NT2/D1 (cell line): ENCODE results near the gene CHN1.

Experiments used
- DNase-seq: peaks from one replicate; pipeline ENCODE4 v3.0.0-alpha.2; 2011; ENCODE audit warnings: low read depth, low spot score
- H3K27me3 ChIP-seq: 2 replicates; pipeline ENCODE4 v1.6.0; 2011; ENCODE audit warnings: mild to moderate bottlenecking; ENCODE audit not compliant: insufficient read length, insufficient read depth
- H3K36me3 ChIP-seq: 2 replicates; pipeline ENCODE4 v1.6.1; 2011; ENCODE audit warnings: mild to moderate bottlenecking, low read length, mixed read lengths; ENCODE audit not compliant: insufficient read depth, insufficient read length
- H3K4me1 ChIP-seq: 2 replicates; pipeline ENCODE4 v1.5.1; 2011; ENCODE audit not compliant: insufficient read depth, insufficient read length
- H3K4me3 ChIP-seq: 2 replicates; pipeline ENCODE4 v1.5.1; 2011; ENCODE audit warnings: low read depth; ENCODE audit not compliant: insufficient read length
- H3K9ac ChIP-seq: 2 replicates; pipeline ENCODE4 v1.6.0; 2011; ENCODE audit warnings: low read depth; ENCODE audit not compliant: insufficient read length
- H3K9me3 ChIP-seq: 2 replicates; pipeline ENCODE4 v1.5.1; 2011; ENCODE audit warnings: mild to moderate bottlenecking, low read length; ENCODE audit not compliant: insufficient read depth
- SUZ12 ChIP-seq: IDR thresholded peaks from 2 replicates; pipeline ENCODE4 v1.6.1; 2011; ENCODE audit not compliant: insufficient read length, insufficient read depth; ENCODE audit errors: extremely low read depth
- YY1 ChIP-seq: IDR thresholded peaks from 2 replicates; pipeline ENCODE4 v1.6.1; 2011; ENCODE audit not compliant: insufficient read length, insufficient read depth
- ZNF274 ChIP-seq: IDR thresholded peaks from 2 replicates; pipeline ENCODE4 v1.6.1; 2011; ENCODE audit warnings: mild to moderate bottlenecking, low read depth, low read length

Gene CHN1

GRCh38 chr2:174777347-174778084 is 227.7 kb downstream of the CHN1 start:
- H3K4me3 ChIP-seq, result no peak overlapping the region
- DNase-seq, result no peak
- TF ChIP-seq YY1, result no peak
- TF ChIP-seq SUZ12, result no peak
- no peak for TF ChIP-seq ZNF274
- H3K9me3 ChIP-seq, result no peaks in the 10 kb centered on the region
- peak overlapping the region; percentile 32 for H3K9ac ChIP-seq
- H3K27me3 ChIP-seq, result no peaks in the 10 kb centered on the region
- H3K36me3 ChIP-seq, result no peaks in the 10 kb centered on the region
- peaks cover 6% of the 10 kb centered on the region for H3K4me1 ChIP-seq

- DNase-seq, result no peak
- Histone ChIP-seq H3K27me3 (no peaks in the 10 kb centered on the region), H3K36me3 (no peaks in the 10 kb centered on the region), H3K9ac (peak overlapping the region; percentile 13), H3K9me3 (no peaks in the 10 kb centered on the region), H3K4me1 (peaks cover 6% of the 10 kb centered on the region), H3K4me3 (no peak overlapping the region)
- TF ChIP-seq SUZ12 (no peak), ZNF274 (no peak), YY1 (no peak)
Observed at GRCh38 chr2:174776675-174777074, 228.5 kb downstream of the CHN1 start.

- H3K4me1 ChIP-seq, result peaks cover 6% of the 10 kb centered on the region
- H3K36me3 ChIP-seq, result no peaks in the 10 kb centered on the region
- H3K9ac ChIP-seq, result no peak overlapping the region
- no peak for TF ChIP-seq SUZ12
- TF ChIP-seq YY1, result no peak
- no peak for TF ChIP-seq ZNF274
- DNase-seq, result no peak
- no peak overlapping the region for H3K4me3 ChIP-seq
- no peaks in the 10 kb centered on the region for H3K9me3 ChIP-seq
- H3K27me3 ChIP-seq, result no peaks in the 10 kb centered on the region
Observed at GRCh38 chr2:174776223-174776622, 229.0 kb downstream of the CHN1 start.

- no peak for TF ChIP-seq YY1
- no peak for TF ChIP-seq SUZ12
- TF ChIP-seq ZNF274, result no peak
- Histone ChIP-seq H3K36me3 (no peaks in the 10 kb centered on the region), H3K9me3 (no peaks in the 10 kb centered on the region), H3K4me3 (no peak overlapping the region), H3K27me3 (no peaks in the 10 kb centered on the region), H3K4me1 (peaks cover 6% of the 10 kb centered on the region), H3K9ac (no peak overlapping the region)
- no peak for DNase-seq
Observed at GRCh38 chr2:174775571-174775980, 229.6 kb downstream of the CHN1 start.

GRCh38 chr2:174774886-174775285 is 230.3 kb downstream of the CHN1 start:
- Histone ChIP-seq H3K36me3 (no peaks in the 10 kb centered on the region), H3K27me3 (no peaks in the 10 kb centered on the region), H3K4me3 (no peak overlapping the region), H3K4me1 (peaks cover 4% of the 10 kb centered on the region), H3K9ac (no peak overlapping the region), H3K9me3 (no peaks in the 10 kb centered on the region)
- TF ChIP-seq ZNF274, result no peak
- no peak for TF ChIP-seq SUZ12
- no peak for TF ChIP-seq YY1
- no peak for DNase-seq

- H3K9me3 ChIP-seq, result no peaks in the 10 kb centered on the region
- DNase-seq, result no peak
- H3K36me3 ChIP-seq, result no peaks in the 10 kb centered on the region
- TF ChIP-seq SUZ12 (no peak), YY1 (no peak), ZNF274 (no peak)
- no peaks in the 10 kb centered on the region for H3K27me3 ChIP-seq
- H3K4me3 ChIP-seq, result no peak overlapping the region
- H3K4me1 ChIP-seq, result peaks cover 5% of the 10 kb centered on the region
- H3K9ac ChIP-seq, result no peak overlapping the region
Observed at GRCh38 chr2:174773215-174773614, 232.0 kb downstream of the CHN1 start.

- H3K36me3 ChIP-seq, result no peaks in the 10 kb centered on the region
- no peaks in the 10 kb centered on the region for H3K9me3 ChIP-seq
- no peak for TF ChIP-seq YY1
- no peak for DNase-seq
- no peaks in the 10 kb centered on the region for H3K27me3 ChIP-seq
- no peak overlapping the region for H3K4me3 ChIP-seq
- H3K4me1 ChIP-seq, result peaks cover 5% of the 10 kb centered on the region
- no peak overlapping the region for H3K9ac ChIP-seq
Observed at GRCh38 chr2:174772472-174772801, 232.7 kb downstream of the CHN1 start.
